ENCODE data around the gene FGF23.
A peak's percentile ranks its signal among the peaks of the same experiment; 100 is the strongest.
"Not testable (repeated sequence)": the region's sequence is repeated elsewhere in the genome, so short reads cannot be mapped to it uniquely, and the experiment has no call there.

The FGF23 gene

DNA sequence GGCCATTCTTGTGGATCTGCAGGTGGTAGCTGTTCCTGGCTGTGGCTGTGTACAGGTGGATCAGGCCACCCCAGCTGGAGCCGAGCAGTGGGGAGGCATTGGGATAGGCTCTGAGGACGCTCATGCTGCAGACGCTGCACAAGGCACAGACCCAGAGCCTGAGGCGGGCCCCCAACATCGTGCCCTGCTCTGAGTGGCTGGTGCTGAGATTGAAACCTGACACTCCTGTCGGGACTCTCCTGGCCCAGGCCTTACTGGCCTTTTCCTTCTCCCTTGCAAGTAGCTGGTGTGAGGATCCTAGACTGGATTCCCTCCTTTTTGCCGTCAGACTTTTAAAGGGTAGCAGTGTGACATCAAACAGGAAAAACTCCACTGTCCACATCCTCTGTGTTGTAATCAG lies at the start of gene FGF23:
Gene FGF23 (minus strand): TSS at position 308 of the 400 bp plus-strand sequence. CDS start 130 bp downstream, at position 178.
- Mint-ChIP-seq H3K4me1 (no peaks in the 10 kb centered on the region), H3K27ac (no peak within 1 kb of the TSS), H3K4me3 (no peak within 1 kb of the TSS), H3K36me3 (no peaks in the 10 kb centered on the region), H3K9me3 (no peaks in the 10 kb centered on the region), H3K27me3 (peaks cover 58% of the 10 kb centered on the region)
- no peak for ATAC-seq

DNA sequence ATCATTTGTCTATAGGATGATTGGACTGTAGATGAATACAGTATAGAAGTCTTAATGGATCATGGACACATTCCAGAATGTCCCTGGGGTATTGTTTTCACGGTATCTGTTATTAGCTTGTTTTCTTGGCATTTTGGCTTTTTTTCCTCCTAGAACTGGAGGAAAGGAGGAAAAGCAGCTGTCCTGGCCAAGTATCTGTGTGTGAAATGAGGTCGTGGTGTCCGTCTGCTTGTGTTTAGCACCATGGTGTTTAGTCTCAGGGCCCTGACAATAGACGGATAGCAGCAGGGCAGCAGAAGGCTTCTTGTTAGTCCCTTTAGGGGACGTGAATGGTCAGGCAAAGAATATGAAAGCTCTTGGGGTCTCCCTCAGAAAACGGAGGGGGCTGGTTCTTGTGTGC lies 44.9 kb upstream of the FGF23 start:
- Mint-ChIP-seq H3K27me3 (peaks cover 9% of the 10 kb centered on the region), H3K4me3 (no peak overlapping the region), H3K4me1 (peaks cover 13% of the 10 kb centered on the region), H3K9me3 (no peaks in the 10 kb centered on the region), H3K27ac (no peak overlapping the region), H3K36me3 (no peaks in the 10 kb centered on the region)
- ATAC-seq: no peak

DNA sequence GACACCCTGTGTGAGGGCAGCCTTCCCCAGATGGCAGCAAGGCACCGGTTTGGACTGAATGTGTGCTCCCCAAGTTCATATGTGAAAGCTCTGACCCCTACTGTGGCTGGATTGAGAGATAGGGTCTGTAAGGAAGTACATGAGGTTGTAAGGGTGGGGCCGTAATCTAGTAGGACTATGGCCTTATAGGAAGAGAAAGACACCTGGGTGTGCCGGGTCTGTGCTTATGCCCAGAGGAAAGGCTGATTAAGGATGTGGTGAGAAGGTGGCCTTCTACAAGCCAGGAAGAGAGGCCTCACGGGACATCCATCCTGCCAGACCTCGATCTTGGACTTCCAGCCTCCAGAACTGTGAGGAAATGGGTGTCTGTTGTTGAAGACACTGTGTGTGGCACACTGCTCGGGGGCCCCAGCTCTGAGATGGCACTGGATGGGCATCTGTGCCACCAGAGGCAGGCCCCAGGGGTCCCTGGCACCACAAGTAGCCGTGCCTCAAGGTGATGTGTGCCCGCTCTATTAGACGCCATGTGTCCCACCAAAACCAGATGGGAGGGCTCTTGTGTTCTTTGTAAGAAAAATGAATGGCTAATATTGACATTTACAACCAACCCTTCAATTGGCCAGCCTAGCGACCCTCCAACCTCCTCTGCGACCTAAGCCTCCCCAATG lies 44.1 kb upstream of the FGF23 start:
- Mint-ChIP-seq H3K9me3 (no peaks in the 10 kb centered on the region), H3K4me1 (peaks cover 13% of the 10 kb centered on the region), H3K36me3 (no peaks in the 10 kb centered on the region), H3K27ac (peak overlapping the region; percentile 59), H3K4me3 (no peak overlapping the region), H3K27me3 (peaks cover 9% of the 10 kb centered on the region)
- no peak for ATAC-seq

DNA sequence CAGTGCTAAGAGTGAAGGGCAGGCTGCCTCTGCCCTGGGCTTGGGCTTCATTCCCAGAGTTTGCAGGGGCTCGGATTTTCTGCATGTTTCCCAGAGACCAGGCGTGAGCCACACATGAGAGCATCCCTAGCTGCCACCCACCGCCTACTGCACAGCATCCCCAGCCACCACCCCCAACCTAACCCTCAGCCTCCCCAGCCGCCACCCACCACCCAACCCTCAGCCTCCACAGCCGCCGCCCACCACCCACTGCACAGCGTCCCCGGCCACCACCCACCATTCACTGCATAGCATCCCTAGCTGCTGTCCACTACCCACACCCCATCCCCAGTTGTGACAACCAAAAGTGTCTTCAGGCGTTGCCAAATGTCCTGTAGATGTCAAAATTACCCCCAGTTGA lies 43.5 kb upstream of the FGF23 start:
- H3K27me3 Mint-ChIP-seq: peaks cover 9% of the 10 kb centered on the region
- ATAC-seq: no peak

DNA sequence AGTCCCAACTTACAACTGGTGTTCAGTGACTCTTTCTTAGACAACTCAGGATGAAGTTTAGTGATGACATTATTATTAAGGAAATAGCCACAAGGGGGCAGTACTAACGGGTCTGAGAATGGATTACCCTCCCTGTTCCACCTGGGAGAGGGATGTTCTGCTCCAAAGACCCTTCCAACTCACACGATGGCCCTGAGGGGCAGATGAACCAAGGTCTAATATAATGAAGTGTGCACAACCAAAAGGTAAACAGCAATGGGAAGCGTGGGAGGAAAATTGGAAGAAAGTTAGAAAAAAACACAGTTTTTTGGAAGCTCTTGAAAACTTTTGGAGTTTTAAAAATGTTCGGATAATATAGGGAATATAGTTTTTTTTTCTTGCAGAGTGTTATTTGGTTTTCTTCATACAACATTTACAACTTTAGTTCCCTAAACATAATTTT lies 42.1 kb upstream of the FGF23 start:
- H3K9me3 Mint-ChIP-seq: no peaks in the 10 kb centered on the region
- peaks cover 13% of the 10 kb centered on the region for H3K4me1 Mint-ChIP-seq
- no peaks in the 10 kb centered on the region for H3K36me3 Mint-ChIP-seq
- ATAC-seq: no peak
- no peak overlapping the region for H3K4me3 Mint-ChIP-seq
- peaks cover 22% of the 10 kb centered on the region for H3K27me3 Mint-ChIP-seq
- H3K27ac Mint-ChIP-seq: no peak overlapping the region

More for the DNA sequence above, 43.5 kb upstream of the FGF23 start:
- no peak overlapping the region for H3K4me3 Mint-ChIP-seq
- no peaks in the 10 kb centered on the region for H3K36me3 Mint-ChIP-seq
- H3K4me1 Mint-ChIP-seq: peaks cover 13% of the 10 kb centered on the region
- H3K27ac Mint-ChIP-seq: peak overlapping the region; percentile 59
- H3K9me3 Mint-ChIP-seq: no peaks in the 10 kb centered on the region

DNA sequence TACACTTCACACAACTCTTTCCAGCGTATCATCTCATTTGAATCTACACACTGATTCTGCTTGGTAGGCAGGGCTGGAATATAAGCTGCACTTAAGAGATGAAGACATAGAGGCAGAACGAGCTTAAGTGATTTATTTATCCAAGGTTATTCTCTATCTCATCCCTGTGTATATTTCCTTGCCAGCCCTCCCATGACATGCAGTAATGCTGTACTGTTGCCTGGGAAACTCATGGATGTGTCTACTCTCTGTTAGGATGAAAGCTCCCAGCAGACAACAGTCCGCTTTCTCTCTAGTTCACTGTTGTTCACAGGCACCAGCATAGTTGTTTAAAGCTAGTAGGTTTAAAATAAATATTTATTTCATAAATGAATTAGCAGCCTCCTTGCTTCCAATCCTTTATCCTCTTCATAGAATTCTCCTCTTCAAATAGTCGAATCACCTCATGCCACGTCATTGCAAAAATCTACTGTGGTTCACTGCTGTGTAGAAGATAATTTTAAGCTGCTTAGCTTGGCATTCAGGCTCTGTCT lies 40.7 kb upstream of the FGF23 start:
- no peak for ATAC-seq
- no peak overlapping the region for H3K4me3 Mint-ChIP-seq
- peaks cover 16% of the 10 kb centered on the region for H3K4me1 Mint-ChIP-seq
- no peaks in the 10 kb centered on the region for H3K9me3 Mint-ChIP-seq
- H3K27me3 Mint-ChIP-seq: peaks cover 36% of the 10 kb centered on the region
- H3K36me3 Mint-ChIP-seq: no peaks in the 10 kb centered on the region
- H3K27ac Mint-ChIP-seq: no peak overlapping the region

DNA sequence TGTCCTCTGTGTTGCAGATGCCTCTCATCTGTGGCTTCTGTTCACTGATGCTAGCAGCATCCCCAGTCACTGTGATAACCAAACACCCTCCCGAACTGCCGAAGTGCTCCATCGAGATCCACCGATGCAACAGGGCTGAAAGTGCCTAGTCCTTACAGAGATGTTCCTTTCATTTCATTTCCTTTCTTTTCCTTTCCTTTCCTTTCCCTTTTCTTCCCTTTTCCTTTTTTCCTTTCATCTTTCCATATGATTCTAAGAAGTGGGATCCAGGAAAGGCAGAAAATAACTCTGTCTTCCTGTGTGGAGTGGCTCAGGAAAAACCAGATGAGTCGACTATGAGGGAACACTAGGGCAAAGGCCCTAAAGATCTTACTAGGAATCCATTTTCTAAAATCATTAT lies 39.4 kb upstream of the FGF23 start:
- H3K4me3 Mint-ChIP-seq: no peak overlapping the region
- no peak for ATAC-seq
- H3K36me3 Mint-ChIP-seq: no peaks in the 10 kb centered on the region
- H3K27ac Mint-ChIP-seq: no peak overlapping the region
- peaks cover 49% of the 10 kb centered on the region for H3K27me3 Mint-ChIP-seq
- peaks cover 19% of the 10 kb centered on the region for H3K4me1 Mint-ChIP-seq
- H3K9me3 Mint-ChIP-seq: no peaks in the 10 kb centered on the region

DNA sequence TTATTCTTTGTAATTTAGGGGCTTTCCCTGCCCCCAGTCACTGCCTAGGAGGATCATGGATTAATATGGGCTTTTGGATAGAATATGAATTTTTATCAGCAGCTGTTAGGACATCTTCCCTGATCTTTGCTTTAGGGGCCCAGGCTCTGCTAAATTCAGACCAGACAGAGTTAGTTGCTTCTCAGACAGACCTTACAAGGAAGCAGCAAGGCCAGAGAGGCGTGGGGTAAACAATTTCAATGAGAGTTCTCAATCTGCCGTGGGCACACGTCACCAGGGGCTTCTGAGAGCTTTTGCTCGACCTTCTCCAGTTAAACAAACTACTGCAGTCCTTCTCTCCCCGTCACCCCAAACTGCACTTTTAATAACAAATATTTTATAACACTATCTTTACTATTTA lies 38.4 kb upstream of the FGF23 start:
- no peaks in the 10 kb centered on the region for H3K9me3 Mint-ChIP-seq
- no peak overlapping the region for H3K27ac Mint-ChIP-seq
- no peaks in the 10 kb centered on the region for H3K36me3 Mint-ChIP-seq
- no peak overlapping the region for H3K4me3 Mint-ChIP-seq
- ATAC-seq: no peak
- H3K27me3 Mint-ChIP-seq: peaks cover 55% of the 10 kb centered on the region
- H3K4me1 Mint-ChIP-seq: peaks cover 12% of the 10 kb centered on the region

DNA sequence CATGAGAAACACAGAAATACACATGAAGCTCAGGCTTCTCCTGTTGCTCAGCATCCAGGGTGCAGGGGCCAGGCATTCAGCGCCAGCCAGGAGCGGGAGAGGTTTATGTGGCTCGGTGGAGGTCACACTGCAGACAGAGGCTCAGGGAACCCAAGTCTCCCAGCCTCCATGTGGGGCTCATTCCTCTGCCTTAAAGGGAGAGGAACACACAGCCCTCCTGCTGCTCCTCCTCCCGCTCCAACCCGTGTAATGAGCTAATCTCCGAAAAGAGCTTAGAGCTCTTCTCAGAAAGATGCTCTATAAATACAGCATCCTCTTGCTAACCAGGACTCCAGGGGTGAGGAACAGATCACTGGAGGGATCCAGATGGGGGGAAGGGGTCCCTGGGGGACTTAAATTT lies 37.9 kb upstream of the FGF23 start:
- H3K4me3 Mint-ChIP-seq: no peak overlapping the region

DNA sequence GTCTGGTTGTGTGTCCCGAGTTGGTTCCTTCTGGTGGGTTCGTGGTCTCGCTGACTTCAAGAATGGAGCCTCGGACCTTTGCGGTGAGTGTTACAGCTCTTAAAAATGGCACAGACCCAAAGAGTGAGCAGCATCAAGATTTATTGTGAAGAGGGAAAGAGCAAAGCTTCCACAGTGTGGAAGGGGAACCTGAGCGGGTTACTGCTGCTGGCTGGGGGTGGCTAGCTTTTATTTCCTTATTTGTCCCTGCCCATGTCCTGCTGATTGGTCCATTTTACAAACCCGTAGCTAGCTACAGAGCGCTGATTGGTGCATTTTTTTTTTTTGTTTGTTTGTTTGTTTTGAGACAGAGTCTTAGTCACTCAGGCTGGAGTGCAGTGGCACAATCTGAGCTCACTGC lies 36.8 kb upstream of the FGF23 start:
- Mint-ChIP-seq H3K36me3 (no peaks in the 10 kb centered on the region), H3K27me3 (peaks cover 65% of the 10 kb centered on the region), H3K4me1 (peaks cover 7% of the 10 kb centered on the region), H3K27ac (no peak overlapping the region), H3K4me3 (no peak overlapping the region), H3K9me3 (no peaks in the 10 kb centered on the region)
- no peak for ATAC-seq

More for the DNA sequence above, 37.9 kb upstream of the FGF23 start:
- H3K4me1 Mint-ChIP-seq: peaks cover 12% of the 10 kb centered on the region
- no peaks in the 10 kb centered on the region for H3K36me3 Mint-ChIP-seq
- no peak overlapping the region for H3K27ac Mint-ChIP-seq
- no peak for ATAC-seq
- peaks cover 55% of the 10 kb centered on the region for H3K27me3 Mint-ChIP-seq
- H3K9me3 Mint-ChIP-seq: no peaks in the 10 kb centered on the region

DNA sequence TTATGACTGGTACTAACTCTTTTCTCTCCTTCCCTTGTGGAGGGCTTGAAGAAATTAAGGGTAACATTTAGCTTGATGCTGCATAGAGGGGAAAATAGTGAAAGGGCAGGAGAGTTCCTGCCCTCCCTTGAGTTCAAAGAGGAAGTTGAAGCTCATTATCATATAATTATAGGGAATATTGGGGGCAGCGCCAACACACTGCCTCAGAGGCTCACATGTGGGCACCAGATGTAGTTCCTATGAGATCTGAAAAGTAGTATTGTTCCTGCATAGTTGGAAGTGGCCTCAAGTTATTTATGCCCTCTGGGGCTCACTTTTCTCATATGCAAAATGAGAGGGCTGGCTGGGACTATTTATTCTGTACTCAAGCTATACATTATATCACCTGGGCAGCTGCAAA lies 33.0 kb upstream of the FGF23 start:
- H3K4me3 Mint-ChIP-seq: no peak overlapping the region
- no peak overlapping the region for H3K27ac Mint-ChIP-seq
- no peaks in the 10 kb centered on the region for H3K9me3 Mint-ChIP-seq
- ATAC-seq: no peak
- peaks cover 6% of the 10 kb centered on the region for H3K4me1 Mint-ChIP-seq
- H3K27me3 Mint-ChIP-seq: peaks cover 55% of the 10 kb centered on the region
- no peaks in the 10 kb centered on the region for H3K36me3 Mint-ChIP-seq

DNA sequence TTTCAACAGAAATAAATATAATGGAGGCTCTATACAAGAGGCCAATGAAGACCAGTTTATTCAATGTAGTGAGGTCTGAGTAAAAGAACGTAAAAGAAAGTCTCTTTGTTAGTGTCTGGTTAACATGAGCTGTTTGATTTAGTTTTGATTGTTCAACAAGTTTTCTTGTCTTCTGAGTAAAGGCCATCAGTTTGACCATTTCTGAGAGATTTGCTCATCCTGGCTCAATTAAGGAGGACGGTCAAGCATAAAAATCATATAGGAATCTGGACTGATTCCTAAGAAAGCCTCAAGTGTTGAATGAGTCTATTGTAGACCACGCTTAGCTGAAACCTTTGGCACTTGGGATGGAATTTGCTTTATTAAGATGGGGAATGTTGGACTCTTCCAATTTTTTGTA lies 32.5 kb upstream of the FGF23 start:
- Mint-ChIP-seq H3K4me3 (no peak overlapping the region), H3K27ac (no peak overlapping the region), H3K27me3 (peaks cover 51% of the 10 kb centered on the region), H3K36me3 (no peaks in the 10 kb centered on the region), H3K4me1 (peaks cover 6% of the 10 kb centered on the region), H3K9me3 (no peaks in the 10 kb centered on the region)
- ATAC-seq: no peak

DNA sequence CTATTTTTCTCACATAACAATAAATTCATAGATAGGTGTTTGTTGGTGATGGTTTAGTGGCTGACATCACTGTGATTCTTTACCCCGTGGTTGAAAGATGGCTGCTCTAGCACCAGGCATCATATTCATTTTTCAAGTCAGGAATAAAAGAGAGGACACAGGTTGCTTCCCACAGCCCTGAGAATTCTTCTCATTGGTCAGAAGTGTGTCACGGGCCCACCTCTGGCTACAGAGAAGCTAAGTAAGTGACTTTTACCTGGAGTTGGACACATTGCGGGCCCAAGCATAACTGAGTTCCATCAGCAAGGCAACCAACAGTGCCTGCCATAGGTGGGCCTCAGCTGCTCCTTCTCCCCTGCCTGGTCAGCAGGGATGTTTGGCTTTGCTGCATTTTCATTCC lies 27.6 kb upstream of the FGF23 start:
- Mint-ChIP-seq H3K9me3 (no peaks in the 10 kb centered on the region), H3K4me3 (no peak overlapping the region), H3K36me3 (no peaks in the 10 kb centered on the region), H3K27ac (no peak overlapping the region), H3K4me1 (no peaks in the 10 kb centered on the region), H3K27me3 (peaks cover 25% of the 10 kb centered on the region)
- no peak for ATAC-seq

DNA sequence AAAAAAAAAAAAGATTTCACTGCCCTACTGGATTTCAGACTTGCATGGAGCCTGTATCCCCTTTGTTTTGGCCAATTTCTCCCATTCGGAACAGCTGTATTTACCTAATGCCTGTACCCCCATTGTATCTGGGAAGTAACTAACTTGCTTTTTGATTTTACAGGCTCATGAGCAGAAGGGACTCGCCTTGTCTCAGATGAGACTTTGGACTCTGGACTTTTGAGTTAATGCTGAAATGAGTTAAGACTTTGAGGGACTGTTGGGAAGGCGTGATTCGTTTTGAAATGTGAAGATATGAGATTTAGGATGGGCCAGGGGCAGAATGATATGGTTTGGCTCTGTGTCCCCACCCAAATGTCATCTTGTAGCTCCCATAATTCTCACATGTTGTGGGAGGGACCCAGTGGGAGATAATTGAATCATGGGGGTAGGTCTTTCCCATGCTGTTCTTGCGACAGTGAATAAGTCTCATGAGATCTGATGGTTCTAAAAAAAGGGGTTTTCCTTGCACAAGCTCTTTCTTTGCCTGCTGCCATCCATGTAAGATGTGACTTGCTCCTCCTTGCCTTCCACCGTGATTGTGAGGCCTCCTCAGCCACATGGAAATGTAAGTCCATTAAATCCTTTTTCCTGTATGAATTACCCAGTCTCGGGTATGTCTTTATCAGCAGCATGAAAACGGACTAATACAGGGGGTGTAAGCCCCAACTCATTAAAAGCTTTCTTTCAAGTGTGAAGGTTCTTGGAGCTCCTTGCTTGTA lies 25.5 kb upstream of the FGF23 start:
- not testable (repeated sequence) for H3K4me1 Mint-ChIP-seq, H3K27ac Mint-ChIP-seq, ATAC-seq, H3K4me3 Mint-ChIP-seq, H3K36me3 Mint-ChIP-seq, H3K9me3 Mint-ChIP-seq
- H3K27me3 Mint-ChIP-seq: peaks cover 25% of the 10 kb centered on the region

DNA sequence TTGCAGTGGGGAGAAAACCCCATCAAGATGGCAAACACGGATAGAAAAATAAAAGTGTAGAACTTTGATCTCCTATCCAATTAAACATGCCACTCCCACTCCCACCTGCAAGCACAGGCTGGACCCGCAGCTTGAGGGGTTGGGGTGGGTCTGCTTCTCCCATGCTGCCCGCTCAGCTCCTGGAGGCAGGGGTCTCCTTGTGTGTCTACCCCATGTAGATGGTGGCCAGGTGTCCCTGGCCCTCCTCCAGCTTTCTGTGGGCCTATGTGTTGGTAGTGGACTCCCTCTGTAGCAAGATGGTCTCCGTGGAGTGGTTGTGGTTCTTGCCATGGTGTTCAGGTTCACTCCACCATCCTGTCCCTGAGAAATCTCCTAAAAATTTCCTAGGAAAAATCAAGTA lies 23.5 kb upstream of the FGF23 start:
- Mint-ChIP-seq H3K27me3 (peaks cover 25% of the 10 kb centered on the region), H3K27ac (no peak overlapping the region), H3K4me1 (peaks cover 6% of the 10 kb centered on the region), H3K4me3 (no peak overlapping the region), H3K9me3 (no peaks in the 10 kb centered on the region), H3K36me3 (no peaks in the 10 kb centered on the region)
- no peak for ATAC-seq

DNA sequence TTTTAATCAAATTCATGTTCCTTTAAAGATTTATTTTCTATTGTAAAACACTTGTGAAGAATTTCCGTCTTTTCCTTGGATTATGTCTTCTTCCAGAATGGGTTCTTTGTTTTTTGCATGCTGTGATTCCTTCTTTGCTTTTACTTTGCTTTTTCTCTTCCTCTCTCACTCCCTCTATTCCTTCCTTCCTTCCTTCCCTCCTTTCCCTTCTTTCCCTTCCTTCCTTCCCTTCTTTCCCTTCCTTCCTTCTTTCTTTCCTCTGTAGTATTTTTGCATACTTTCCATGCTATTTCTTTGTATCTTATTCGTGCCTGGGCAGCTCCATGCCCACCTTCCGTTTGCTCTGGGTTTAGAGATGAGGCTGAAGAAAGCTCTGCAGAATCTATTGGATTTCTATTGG lies 21.6 kb upstream of the FGF23 start:
- peaks cover 6% of the 10 kb centered on the region for H3K4me1 Mint-ChIP-seq
- no peaks in the 10 kb centered on the region for H3K36me3 Mint-ChIP-seq
- no peaks in the 10 kb centered on the region for H3K9me3 Mint-ChIP-seq
- ATAC-seq: no peak
- H3K27me3 Mint-ChIP-seq: peaks cover 28% of the 10 kb centered on the region
- H3K27ac Mint-ChIP-seq: no peak overlapping the region
- no peak overlapping the region for H3K4me3 Mint-ChIP-seq

All from stimulated activated memory B cell treated with anti-CD40 and anti-IgM and Interleukin-4, amounts not matched to agents 10 μg/mL and 1 μg/mL and 100 μg/mL, for 72 hours (primary cell).